ENCODE measurements around the gene HTR4. TPM values are rescaled to one million over a fixed set of nuclear protein-coding genes. Genes with fewer than 3 reads are reported as not detected.

Gene HTR4
- total RNA-seq, 1 experiment from 2014 or later, result not detected

- H3K27ac Mint-ChIP-seq, result no peak overlapping the region
- no peak overlapping the region for H2BK12ac ChIP-seq (ENCODE audit: insufficient read length, low read depth, low read length)
- no peak overlapping the region for H3K9ac ChIP-seq (ENCODE audit: extremely low read depth, insufficient read length, low read length)
- no peak overlapping the region for H2BK15ac ChIP-seq (ENCODE audit: low read depth, low read length)
- no CpG with 5 or more reads among the region's 2 CpGs for WGBS (ENCODE audit: extremely low coverage, insufficient read length, low lambda C conversion rate)
- no peaks in the 10 kb centered on the region for H3K36me3 Mint-ChIP-seq (ENCODE audit: insufficient read depth in 1 of 3, low read depth in 3 of 3)
- no peak overlapping the region for H4K5ac ChIP-seq (ENCODE audit: insufficient read length, low read depth, low read length)
- no peaks in the 10 kb centered on the region for H3K4me1 ChIP-seq (ENCODE audit: insufficient read depth, low read length)
- H3K4me2 ChIP-seq (ENCODE audit: insufficient read depth, insufficient read length, low read length), result no peak overlapping the region
- peaks cover 6% of the 10 kb centered on the region for H3K27me3 Mint-ChIP-seq (ENCODE audit: low read depth)
- no peak overlapping the region for H2BK5ac ChIP-seq (ENCODE audit: insufficient read length, low read length)
- H4K20me1 ChIP-seq (ENCODE audit: control insufficient read depth, insufficient read depth, insufficient read length), result no peaks in the 10 kb centered on the region
- H2AK5ac ChIP-seq (ENCODE audit: insufficient read length, low read length), result no peak overlapping the region
- H3K9me3 Mint-ChIP-seq, result no peaks in the 10 kb centered on the region
- no peak overlapping the region for H3K4ac ChIP-seq (ENCODE audit: low read depth, low read length)
- no peak overlapping the region for H3K14ac ChIP-seq (ENCODE audit: insufficient read depth, low read length)
- H2BK120ac ChIP-seq (ENCODE audit: low read depth, low read length, poor library complexity, severe bottlenecking), result no peak overlapping the region
- H3K23ac ChIP-seq (ENCODE audit: insufficient read length, low read depth, low read length), result no peak overlapping the region
- no peak overlapping the region for H3K4me3 Mint-ChIP-seq
- H4K91ac ChIP-seq (ENCODE audit: insufficient read length, low read depth, low read length), result no peak overlapping the region
- H3K27ac ChIP-seq (ENCODE audit: insufficient read length, low read depth, low read length), result no peak overlapping the region
- no peak overlapping the region for H2AFZ ChIP-seq (ENCODE audit: low read length)
- H3K4me1 Mint-ChIP-seq, result peaks cover 0 to 6% of the 10 kb centered on the region in 2 experiments; a peak in 1 of 4 replicates
- H3K9me3 ChIP-seq (ENCODE audit: control insufficient read depth, low read depth, low read length), result no peaks in the 10 kb centered on the region
- no peaks in the 10 kb centered on the region for H3K79me2 ChIP-seq (ENCODE audit: insufficient read depth, low read length)
- H3K56ac ChIP-seq (ENCODE audit: insufficient read length, low read depth, low read length), result no peak overlapping the region
- no peak for DNase-seq
- TF ChIP-seq CTCF (conservative IDR thresholded peaks at IDR 0.05), result no peak
- H3K23me2 ChIP-seq (ENCODE audit: insufficient read length, low read depth, low read length, poor library complexity, severe bottlenecking), result no peaks in the 10 kb centered on the region
- H3T11ph ChIP-seq (ENCODE audit: low read length), result no peak overlapping the region
- no peak overlapping the region for H2BK20ac ChIP-seq (ENCODE audit: low read depth, low read length, poor library complexity, severe bottlenecking)
- H3K18ac ChIP-seq (ENCODE audit: insufficient read length, low read depth, low read length), result no peak overlapping the region
- no peaks in the 10 kb centered on the region for H3K27me3 ChIP-seq (ENCODE audit: insufficient read depth, low read length)
- no peak overlapping the region for H4K8ac ChIP-seq (replicated peaks; ENCODE audit: insufficient read length, low read depth, low read length)
- no peaks in the 10 kb centered on the region for H3K79me1 ChIP-seq (ENCODE audit: insufficient read depth, low read depth, low read length, poor library complexity, severe bottlenecking)
Observed at GRCh38 chr5:148663509-148663908, 9.2 kb upstream of the HTR4 start.
